ENCODE results near the gene NPIPA3.
"Not testable (repeated sequence)": the region's sequence is repeated elsewhere in the genome, so short reads cannot be mapped to it uniquely, and the experiment has no call there.

The NPIPA3 gene

GRCh38 chr16:14742273-14743128 lies 39.3 kb downstream of the NPIPA3 start, which contains the start of gene NPIPA2:
NPIPA2 (plus strand) TSS chr16:14742533; CDS start chr16:14748066, 5,533 bp downstream.
- not testable (repeated sequence) for DNase-seq (ENCODE audit: low read depth in 2 of 3, low spot score in 1 of 3)

GRCh38 chr16:14773654-14774053 lies 70.4 kb downstream of the NPIPA3 start:
- not testable (repeated sequence) for DNase-seq (ENCODE audit: low read depth in 2 of 3, low spot score in 1 of 3)

- DNase-seq (ENCODE audit: low read depth in 2 of 3, low spot score in 1 of 3): not testable (repeated sequence)
Observed at GRCh38 chr16:14775624-14776023, 72.4 kb downstream of the NPIPA3 start.
